GM21529 (cell line): ENCODE measurements around the gene SPEF2.

ENCODE experiments used
- ATAC-seq: cut with Tn5 transposase; IDR thresholded peaks from one replicate; pipeline ENCODE4 v1.9.1; 2021; ENCODE audit not compliant: unreplicated experiment

The SPEF2 gene

DNA sequence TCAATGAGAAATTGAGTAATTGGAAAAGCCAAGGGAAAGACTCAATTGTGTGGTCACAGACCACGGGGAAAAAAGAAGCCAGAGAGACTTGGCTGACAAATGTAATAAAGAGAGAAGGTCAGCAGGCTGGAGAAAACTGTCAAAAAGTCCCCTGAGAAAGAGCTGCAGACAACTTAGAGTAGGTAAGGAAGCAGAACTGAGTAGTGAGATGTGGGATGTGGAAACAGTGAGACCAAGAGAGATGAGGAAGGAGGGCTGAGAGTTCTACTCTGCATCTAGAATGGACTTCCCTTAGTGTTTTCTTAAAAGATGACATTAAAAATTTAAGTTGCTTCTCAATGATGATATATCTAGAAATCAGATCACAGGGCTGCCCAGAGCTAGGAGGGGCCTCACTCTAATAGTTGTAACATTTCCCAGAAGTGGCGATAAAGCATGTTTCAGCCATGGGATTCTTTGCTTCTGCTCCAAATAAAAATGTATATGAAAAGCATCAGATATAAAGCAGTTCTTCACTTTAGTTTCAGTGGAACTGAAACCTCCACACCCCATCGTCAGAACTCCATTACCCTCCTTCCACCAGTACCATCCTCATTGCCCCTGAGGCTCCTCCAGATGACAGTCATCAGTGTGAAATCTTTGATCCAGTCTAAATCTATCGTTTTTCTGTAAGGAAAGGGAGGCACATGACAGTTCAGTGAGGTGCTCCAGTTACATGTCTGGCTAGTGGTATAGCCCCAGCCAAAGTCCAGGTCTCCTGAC, 80.6 kb downstream of the SPEF2 start:
- no peak for ATAC-seq

DNA sequence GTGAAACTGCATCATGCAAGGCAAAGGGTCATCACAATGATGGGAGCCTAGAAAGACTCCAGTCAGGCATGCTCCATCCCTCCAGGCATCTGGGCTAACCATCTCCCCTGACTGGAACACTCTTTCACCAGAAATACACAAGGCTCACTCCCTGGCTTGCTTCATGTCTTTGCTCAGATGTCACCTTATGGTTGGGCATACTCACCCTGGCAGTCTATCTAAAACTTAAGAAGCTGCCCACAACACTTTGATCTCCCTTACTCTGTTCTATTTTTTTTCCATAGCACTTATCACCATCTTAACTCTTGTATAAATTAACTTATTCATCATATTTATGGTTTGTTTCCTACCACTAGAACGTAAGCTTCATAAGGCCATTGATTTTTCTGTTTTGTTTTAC, 90.0 kb downstream of the SPEF2 start:
- no peak for ATAC-seq

- ATAC-seq = no peak
Measured at GRCh38 chr5:35709688-35710087, 92.0 kb downstream of the SPEF2 start.

DNA sequence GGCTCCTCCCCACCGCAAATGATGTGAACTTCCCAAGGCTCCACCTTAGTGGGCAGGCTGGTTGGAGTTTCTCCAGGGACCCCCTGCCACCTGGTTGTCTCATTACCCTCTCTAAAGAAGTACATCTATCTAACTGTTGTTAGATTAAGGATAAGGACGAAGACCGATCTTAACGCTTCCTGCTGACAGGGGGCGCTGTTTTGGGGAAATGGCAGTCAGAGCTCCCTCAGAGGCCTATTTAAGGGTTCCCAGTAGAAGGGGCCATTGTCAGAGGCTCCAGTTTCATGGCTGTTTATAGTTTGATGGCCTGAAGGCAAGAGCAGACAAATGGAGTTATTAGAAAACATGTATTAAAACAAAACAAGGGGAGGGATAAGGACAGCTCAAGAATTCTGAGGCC, 100.1 kb downstream of the SPEF2 start:
- ATAC-seq = no peak

- no peak for ATAC-seq
Measured at GRCh38 chr5:35735718-35736117, 118.1 kb downstream of the SPEF2 start.

DNA sequence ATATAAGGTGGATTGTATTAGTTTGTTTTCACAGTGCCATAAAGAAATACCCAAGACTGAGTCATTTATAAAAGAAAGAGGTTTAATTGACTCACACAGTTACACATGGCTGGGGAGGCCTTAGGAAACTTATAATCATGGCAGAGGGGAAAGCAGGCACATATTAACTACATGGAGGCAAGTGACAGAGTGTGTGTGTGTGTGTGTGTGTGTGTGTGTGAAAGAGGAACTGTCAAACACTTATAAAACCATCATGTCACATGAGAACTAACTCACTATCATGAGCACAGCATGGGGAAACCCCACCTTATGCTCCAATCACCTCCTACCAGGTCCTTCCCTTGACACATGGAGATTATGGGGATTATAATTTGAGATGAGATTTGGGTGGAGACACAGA, 118.6 kb downstream of the SPEF2 start:
- ATAC-seq = no peak

GRCh38 chr5:35741126-35741716, 123.6 kb downstream of the SPEF2 start:
- ATAC-seq = no peak

- ATAC-seq = no peak
Measured at GRCh38 chr5:35741971-35742370, 124.3 kb downstream of the SPEF2 start.

- ATAC-seq = no peak
Measured at GRCh38 chr5:35743644-35744043, 126.0 kb downstream of the SPEF2 start.

DNA sequence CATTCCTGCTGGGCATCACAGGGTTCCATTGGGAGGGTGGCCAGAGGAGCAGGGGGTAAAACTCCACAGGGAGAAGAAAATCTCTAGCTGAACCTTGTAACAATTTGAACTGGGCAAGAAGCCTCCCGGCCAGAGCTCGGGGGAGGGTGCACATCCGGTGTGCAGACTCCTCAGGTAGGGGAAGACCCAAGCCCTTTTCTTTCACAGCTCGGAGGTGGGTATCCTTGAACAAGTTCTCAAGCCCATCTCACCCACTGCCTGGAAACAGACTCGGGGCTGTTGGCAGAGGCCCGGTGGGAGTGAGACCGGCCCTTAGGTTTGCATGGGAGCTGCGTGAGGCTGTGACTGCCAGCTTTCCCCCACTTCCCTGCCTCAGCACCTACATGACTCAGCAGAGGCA, 127.5 kb downstream of the SPEF2 start:
- ATAC-seq = no peak

- ATAC-seq = no peak
Measured at GRCh38 chr5:35745660-35746059, 128.0 kb downstream of the SPEF2 start.

DNA sequence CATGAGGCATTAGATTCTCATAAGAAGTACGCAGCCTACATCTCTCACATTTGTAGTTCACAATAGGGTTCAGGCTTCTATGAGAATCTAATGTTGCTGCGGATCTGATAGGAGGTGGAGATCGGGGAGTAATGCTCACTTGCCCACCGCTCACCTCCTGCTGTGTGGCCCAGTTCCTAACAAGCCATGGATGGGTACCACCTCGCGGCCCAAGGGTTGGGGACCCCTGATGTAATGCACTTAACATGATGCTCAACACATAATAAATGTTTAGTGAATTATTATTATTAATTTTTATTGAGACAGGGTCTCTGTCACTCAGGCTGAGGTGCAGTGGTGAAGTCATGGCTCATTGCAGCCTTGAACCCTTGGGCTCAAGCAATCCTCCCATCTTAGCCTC, 134.3 kb downstream of the SPEF2 start:
- no peak for ATAC-seq

DNA sequence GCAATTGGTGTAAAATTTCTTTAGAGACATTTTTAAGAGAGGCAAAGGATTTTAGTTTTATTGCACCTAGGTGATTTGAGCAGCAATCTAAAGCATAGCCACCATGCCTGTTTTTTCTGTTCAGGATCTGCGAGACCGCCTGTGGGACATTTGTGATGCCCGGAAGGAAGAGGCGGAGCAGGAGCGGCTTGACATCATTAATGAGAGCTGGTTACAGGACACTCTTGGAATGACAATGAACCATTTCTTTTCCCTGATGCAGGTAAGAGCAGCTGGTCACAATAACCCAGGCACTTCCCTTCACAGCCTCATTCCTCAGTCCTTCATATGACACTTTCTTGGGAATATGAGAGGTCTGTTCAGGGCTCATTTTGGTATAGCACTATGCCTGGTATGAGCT, 135.8 kb downstream of the SPEF2 start:
- ATAC-seq = no peak

DNA sequence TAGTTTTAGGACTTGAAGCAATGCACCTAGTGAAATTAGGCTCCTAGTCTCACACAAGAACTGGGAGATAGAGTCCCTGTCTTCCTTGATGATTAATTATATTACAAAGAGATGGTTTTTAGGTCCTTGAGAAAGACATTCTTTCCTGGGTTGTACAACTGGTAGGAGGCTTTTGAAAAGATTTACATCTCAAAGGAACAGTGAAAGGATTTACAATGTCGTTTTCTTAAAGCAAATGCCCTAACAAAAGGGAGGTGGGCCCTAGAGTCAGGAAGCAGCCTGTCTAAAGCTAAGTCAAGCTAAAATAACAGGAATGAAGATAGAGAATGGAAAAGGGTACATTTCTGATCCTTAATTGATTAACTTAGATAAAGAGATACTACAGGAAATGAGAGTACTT, 136.8 kb downstream of the SPEF2 start:
- no peak for ATAC-seq

DNA sequence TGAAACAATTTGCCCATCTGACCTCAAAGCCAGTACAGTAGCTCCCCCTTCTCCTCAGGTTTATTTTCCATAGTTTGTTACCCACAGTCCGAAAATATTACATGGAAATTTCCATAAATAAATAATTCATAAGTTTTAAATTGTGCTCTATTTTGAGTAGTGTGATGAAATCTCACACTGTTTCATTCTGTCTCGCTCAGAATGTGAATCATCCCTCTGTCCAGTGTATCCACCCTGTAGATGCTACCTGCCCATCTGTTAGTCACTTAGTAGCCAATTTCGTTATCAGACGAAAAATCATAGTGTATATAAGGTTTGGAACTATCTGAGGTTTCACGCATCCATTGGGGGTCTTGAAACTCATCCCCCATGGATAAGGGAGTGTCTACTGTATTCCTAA, 138.3 kb downstream of the SPEF2 start:
- ATAC-seq = no peak

- no peak for ATAC-seq
Measured at GRCh38 chr5:35758151-35758724, 140.6 kb downstream of the SPEF2 start.

DNA sequence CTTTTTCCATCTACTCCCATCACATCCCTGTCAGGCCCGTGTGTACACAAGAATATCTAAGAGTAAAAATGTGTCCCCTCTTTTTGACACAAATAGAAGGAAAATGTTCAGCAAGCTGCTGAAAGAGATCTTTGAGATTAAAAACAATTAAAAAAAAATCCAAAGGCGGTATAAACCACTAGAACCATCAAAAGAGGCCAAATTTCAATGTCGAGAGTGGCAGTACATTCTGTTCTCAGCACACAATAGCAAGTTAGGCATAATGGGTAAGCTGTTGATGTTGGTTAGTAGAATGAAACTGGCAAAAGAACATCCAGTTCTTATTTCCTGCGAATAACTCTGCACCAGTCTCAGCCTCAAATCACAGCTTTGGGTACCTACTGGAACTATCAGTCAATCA, 143.9 kb downstream of the SPEF2 start:
- no peak for ATAC-seq

DNA sequence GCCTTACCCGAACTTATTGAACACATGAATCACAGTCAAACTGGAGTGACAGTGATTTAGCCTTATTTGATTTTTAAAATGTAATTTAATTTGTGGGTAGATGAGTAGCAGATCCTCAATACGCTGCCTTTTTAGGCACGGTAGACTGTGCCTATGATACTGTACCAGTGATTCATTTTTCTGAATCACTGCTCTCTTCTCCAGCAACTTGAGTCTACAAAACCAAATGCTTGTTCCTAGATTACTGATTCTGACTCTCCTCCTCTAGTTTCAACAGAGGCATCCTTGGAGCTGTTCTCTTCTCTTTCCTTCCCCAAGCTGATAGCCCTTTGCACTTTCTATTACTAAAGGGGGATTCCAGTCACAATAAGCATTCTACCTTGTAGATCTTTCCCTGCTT, 144.7 kb downstream of the SPEF2 start:
- ATAC-seq = no peak

DNA sequence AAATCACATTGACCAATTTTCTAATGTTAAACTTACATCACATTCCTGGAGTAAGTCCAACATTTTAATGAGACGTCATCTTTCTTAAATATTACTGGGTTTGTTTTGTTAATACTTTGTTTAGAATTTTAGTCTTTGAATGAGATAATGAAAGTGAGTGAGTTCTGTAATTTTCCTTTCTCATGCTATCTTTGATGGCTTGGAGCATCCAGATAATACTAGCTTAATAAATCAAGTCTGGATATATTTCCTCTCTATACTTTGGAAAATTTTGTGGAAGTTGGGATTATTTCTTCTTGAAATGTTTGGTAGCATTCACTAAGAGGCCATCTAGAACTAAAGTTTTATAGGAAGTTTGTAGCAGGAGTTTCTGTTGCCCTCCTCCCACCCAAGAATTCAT, 148.3 kb downstream of the SPEF2 start:
- ATAC-seq = no peak

DNA sequence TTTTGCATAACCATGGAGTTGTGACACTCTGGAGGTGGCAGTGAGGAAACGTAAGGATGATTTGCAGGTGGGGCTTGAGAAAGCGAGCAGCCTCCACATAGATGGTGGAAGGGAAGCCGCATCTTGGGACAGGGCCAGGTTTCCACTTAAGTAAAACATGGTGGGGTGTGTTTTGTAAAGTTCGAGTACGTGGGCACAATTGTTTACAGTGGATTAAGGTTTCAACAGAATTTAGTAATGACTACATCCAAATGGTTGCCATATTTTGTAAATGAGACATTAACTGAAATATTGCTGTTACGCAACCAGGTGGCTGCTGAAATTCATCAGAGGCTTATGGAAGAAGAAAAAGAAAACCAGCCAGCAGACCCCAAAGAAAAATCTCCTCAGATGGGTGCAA, 153.6 kb downstream of the SPEF2 start:
- no peak for ATAC-seq

DNA sequence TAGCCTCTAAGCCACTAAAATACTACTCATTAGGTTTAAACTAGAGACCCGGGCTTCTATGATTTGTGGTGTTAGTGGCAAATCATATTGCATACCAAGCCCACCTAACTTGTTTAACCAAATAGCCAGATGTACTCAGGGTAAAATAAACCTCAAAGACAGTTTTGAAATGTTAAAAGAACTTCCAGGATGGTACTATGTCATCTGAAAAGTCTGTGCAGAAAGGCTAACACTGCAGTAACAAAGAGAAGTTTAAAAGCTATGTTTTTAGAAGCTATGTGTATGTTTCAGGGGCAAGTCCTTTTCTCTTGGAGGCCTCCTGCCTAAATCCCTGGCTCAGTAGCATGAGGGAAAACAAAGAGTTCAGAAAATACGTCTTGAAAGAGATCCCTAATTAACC, 154.2 kb downstream of the SPEF2 start:
- no peak for ATAC-seq

- ATAC-seq = no peak
Measured at GRCh38 chr5:35773967-35774366, 156.3 kb downstream of the SPEF2 start.

DNA sequence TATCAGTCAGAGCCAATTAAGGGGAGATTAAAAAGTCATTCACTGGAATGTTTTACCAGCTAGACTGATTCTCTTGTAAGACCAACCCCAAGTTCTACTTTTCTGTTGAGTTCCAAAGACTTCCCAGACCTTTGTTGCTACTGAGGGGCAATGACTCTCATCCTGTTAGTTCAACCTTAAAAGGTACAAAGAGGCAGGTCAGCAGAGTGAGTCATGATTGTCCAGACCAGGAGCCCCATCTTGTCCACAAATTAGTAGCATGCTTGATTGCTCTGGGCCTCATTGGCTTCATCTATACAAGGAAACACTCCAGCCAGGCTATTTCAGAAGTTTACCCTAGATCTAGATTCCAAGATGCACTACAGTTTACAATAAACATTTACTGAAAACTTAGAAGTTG, 159.1 kb downstream of the SPEF2 start:
- no peak for ATAC-seq
